ENCODE results near the gene SLC25A19.
A peak's percentile ranks its signal among the peaks of the same experiment; 100 is the strongest.
"Not testable (repeated sequence)": the region's sequence is repeated elsewhere in the genome, so short reads cannot be mapped to it uniquely, and the experiment has no call there.

SLC25A19 gene

GRCh38 chr17:75301049-75301448, 11.8 kb upstream of the SLC25A19 start:
- no peak for DNase-seq

- DNase-seq, result no peak
These were observed 11.0 kb upstream of the SLC25A19 start for GRCh38 chr17:75300280-75300679.

GRCh38 chr17:75295201-75296158, 6.2 kb upstream of the SLC25A19 start:
- no peak for DNase-seq

- not testable (repeated sequence) for DNase-seq
These were observed 3.7 kb upstream of the SLC25A19 start for GRCh38 chr17:75292810-75293448.

GRCh38 chr17:75289832-75290337, 652 bp upstream of the SLC25A19 start:
- DNase-seq, result no peak

GRCh38 chr17:75288770-75289114, 491 bp downstream of the SLC25A19 start:
- DNase-seq, result peak; percentile 83

- DNase-seq, result no peak
These were observed 874 bp downstream of the SLC25A19 start for GRCh38 chr17:75288359-75288758.

- DNase-seq, result no peak
These were observed 2.0 kb downstream of the SLC25A19 start for GRCh38 chr17:75287221-75287620.

- no peak for DNase-seq
These were observed 4.1 kb downstream of the SLC25A19 start for GRCh38 chr17:75285123-75285522.

- not testable (repeated sequence) for DNase-seq
These were observed 9.0 kb downstream of the SLC25A19 start for GRCh38 chr17:75280189-75280588.

- DNase-seq, result no peak
These were observed 11.6 kb downstream of the SLC25A19 start for GRCh38 chr17:75277664-75278071.

- DNase-seq, result no peak
These were observed 15.1 kb downstream of the SLC25A19 start for GRCh38 chr17:75273977-75274708.

GRCh38 chr17:75272848-75273184, 16.4 kb downstream of the SLC25A19 start:
- no peak for DNase-seq

GRCh38 chr17:75271955-75272847, 17.0 kb downstream of the SLC25A19 start:
- peak; percentile 43 for DNase-seq

- peak; percentile 88 for DNase-seq
These were observed 17.8 kb downstream of the SLC25A19 start for GRCh38 chr17:75271233-75271954.

GRCh38 chr17:75270966-75271232, 18.3 kb downstream of the SLC25A19 start, which contains the start of gene MIF4GD:
Gene MIF4GD, minus strand, starts transcription at chr17:75271231. Its CDS starts 1,036 bp downstream, at chr17:75270195.
- DNase-seq, result no peak

- peak; percentile 91 for DNase-seq
These were observed 18.8 kb downstream of the SLC25A19 start for GRCh38 chr17:75270218-75270965.

GRCh38 chr17:75269844-75270217, 19.4 kb downstream of the SLC25A19 start:
- DNase-seq, result no peak

GRCh38 chr17:75267411-75268232, 21.6 kb downstream of the SLC25A19 start:
- peak; percentile 54 for DNase-seq

GRCh38 chr17:75267153-75267410, 22.2 kb downstream of the SLC25A19 start:
- DNase-seq, result no peak
